Measurements from ENCODE around the gene GINS2. TPM values are rescaled to one million over a fixed set of nuclear protein-coding genes. Genes with fewer than 3 reads are reported as not detected.

GINS2 gene
- total RNA-seq, 1 donor: 1.8 TPM

DNA sequence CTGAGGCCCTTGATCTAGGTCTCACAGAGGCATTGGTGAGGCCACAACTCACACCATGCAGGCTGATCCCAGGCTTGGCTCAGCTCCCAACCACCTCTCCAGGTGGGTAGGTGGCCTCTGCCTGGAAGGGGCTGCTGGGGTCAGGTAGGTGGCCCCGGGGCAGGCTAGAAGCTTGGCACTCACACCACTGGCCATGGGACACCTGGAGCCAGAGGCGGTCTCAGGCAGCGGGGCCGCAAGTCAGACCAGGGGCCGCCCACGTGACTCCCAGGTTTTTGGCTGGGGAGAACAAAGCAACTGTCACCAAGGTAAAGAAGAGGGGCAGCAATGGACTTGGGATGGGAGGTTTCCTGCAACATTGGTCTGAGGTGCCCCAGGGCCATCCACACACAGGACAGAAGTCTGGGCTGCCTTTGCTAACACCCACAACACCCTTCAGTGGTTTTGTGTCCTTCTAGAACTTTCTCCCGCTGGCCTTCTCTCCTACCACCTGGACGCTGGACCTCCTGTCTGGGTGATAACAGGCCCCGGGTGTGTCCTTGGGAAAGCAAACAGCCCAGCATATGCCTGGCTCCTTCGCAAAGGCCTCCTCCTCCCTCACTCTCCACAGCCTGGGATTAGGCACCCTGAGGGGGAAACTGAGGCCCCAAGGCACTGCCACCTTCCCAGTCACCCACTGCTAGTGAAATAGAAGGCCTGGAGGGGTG is 45.7 kb upstream of the GINS2 start:
- no peak overlapping the region for H2AFZ ChIP-seq (ENCODE audit: low read length)
- H3K9me3 ChIP-seq (ENCODE audit: low read depth, low read length): no peaks in the 10 kb centered on the region
- no peak overlapping the region for H3K4me2 ChIP-seq (ENCODE audit: insufficient read depth, low read length)
- H4K20me1 ChIP-seq (ENCODE audit: insufficient read depth, low read length): no peaks in the 10 kb centered on the region
- no peaks in the 10 kb centered on the region for H3K79me2 ChIP-seq (ENCODE audit: insufficient read depth, low read length)
- H3K27me3 ChIP-seq (ENCODE audit: insufficient read depth, low read length): no peaks in the 10 kb centered on the region
- no peak for DNase-seq (ENCODE audit: insufficient read length, low spot score, missing footprints)
- H3K4me1 ChIP-seq (ENCODE audit: insufficient read depth, low read length): no peaks in the 10 kb centered on the region
- TF ChIP-seq, protein P1, sequence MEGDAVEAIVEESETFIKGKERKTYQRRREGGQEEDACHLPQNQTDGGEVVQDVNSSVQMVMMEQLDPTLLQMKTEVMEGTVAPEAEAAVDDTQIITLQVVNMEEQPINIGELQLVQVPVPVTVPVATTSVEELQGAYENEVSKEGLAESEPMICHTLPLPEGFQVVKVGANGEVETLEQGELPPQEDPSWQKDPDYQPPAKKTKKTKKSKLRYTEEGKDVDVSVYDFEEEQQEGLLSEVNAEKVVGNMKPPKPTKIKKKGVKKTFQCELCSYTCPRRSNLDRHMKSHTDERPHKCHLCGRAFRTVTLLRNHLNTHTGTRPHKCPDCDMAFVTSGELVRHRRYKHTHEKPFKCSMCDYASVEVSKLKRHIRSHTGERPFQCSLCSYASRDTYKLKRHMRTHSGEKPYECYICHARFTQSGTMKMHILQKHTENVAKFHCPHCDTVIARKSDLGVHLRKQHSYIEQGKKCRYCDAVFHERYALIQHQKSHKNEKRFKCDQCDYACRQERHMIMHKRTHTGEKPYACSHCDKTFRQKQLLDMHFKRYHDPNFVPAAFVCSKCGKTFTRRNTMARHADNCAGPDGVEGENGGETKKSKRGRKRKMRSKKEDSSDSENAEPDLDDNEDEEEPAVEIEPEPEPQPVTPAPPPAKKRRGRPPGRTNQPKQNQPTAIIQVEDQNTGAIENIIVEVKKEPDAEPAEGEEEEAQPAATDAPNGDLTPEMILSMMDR (IDR thresholded peaks at IDR 0.05; ENCODE audit: extremely low read depth, low read depth, low read length): no peak
- H3K27ac ChIP-seq (ENCODE audit: low read depth, low read length): no peak overlapping the region
- no peak overlapping the region for H3K4me3 ChIP-seq (ENCODE audit: insufficient read depth, low read length)
- no peaks in the 10 kb centered on the region for H3K36me3 ChIP-seq (ENCODE audit: insufficient read depth, low read length)

DNA sequence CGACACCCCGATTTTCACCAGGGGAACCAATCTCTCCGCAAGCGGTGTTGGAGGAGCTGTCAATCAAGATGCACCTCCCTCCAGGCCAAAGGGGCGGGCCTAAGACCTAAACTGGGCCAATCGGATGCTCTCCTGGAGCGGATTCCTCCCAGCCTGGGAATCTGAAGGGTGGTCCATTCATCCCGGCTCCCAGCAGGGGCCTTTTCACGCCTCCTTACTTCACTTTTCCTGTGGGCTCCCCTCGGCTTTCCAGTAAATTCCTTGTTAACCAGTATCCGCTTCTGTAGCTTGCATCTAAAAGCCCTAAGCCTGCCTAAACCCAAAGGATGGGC is 45.1 kb upstream of the GINS2 start:
- TF ChIP-seq, protein P1 (IDR thresholded peaks at IDR 0.05; ENCODE audit: extremely low read depth, low read depth, low read length): no peak
- Histone ChIP-seq H3K27ac (ENCODE audit: low read depth, low read length) (no peak overlapping the region), H3K79me2 (ENCODE audit: insufficient read depth, low read length) (no peaks in the 10 kb centered on the region), H3K4me3 (ENCODE audit: insufficient read depth, low read length) (no peak overlapping the region), H3K9me3 (ENCODE audit: low read depth, low read length) (no peaks in the 10 kb centered on the region), H3K27me3 (ENCODE audit: insufficient read depth, low read length) (no peaks in the 10 kb centered on the region), H4K20me1 (ENCODE audit: insufficient read depth, low read length) (no peaks in the 10 kb centered on the region), H3K4me2 (ENCODE audit: insufficient read depth, low read length) (no peak overlapping the region), H2AFZ (ENCODE audit: low read length) (no peak overlapping the region), H3K36me3 (ENCODE audit: insufficient read depth, low read length) (no peaks in the 10 kb centered on the region), H3K4me1 (ENCODE audit: insufficient read depth, low read length) (no peaks in the 10 kb centered on the region)
- peak; percentile 88 for DNase-seq (ENCODE audit: insufficient read length, low spot score, missing footprints)

GRCh38 chr16:85733155-85733838 is 44.5 kb upstream of the GINS2 start:
- Histone ChIP-seq H3K36me3 (ENCODE audit: insufficient read depth, low read length) (no peaks in the 10 kb centered on the region), H3K4me2 (ENCODE audit: insufficient read depth, low read length) (no peak overlapping the region), H3K27ac (ENCODE audit: low read depth, low read length) (no peak overlapping the region), H4K20me1 (ENCODE audit: insufficient read depth, low read length) (no peaks in the 10 kb centered on the region), H3K79me2 (ENCODE audit: insufficient read depth, low read length) (no peaks in the 10 kb centered on the region), H3K9me3 (ENCODE audit: low read depth, low read length) (no peaks in the 10 kb centered on the region), H3K4me3 (ENCODE audit: insufficient read depth, low read length) (no peak overlapping the region), H3K4me1 (ENCODE audit: insufficient read depth, low read length) (no peaks in the 10 kb centered on the region), H3K27me3 (ENCODE audit: insufficient read depth, low read length) (no peaks in the 10 kb centered on the region), H2AFZ (ENCODE audit: low read length) (peak overlapping the region; percentile 4)
- TF ChIP-seq, protein P1 (IDR thresholded peaks at IDR 0.05; ENCODE audit: extremely low read depth, low read depth, low read length): no peak
- no peak for DNase-seq (ENCODE audit: insufficient read length, low spot score, missing footprints)

DNA sequence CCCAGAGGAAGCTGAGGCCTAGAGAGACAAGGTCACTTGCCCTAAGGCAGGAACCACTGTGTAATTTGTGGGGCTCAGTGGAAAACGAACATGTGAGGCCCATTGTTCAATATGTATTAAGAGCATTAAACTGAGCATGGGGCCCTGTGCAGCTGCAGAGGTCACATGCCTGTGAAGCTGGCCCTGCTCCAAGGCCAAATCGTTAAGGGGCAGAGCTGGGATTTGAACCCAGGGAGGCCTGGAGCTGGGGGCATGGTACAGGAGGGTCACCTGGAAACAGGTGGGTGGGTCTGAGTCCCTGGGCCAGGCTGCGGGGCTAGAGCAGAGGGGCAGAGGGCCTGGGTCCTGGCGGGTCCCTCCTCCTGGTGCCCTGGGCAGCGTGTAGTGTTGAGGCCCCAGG is 42.4 kb upstream of the GINS2 start:
- peak; percentile 3 for DNase-seq (ENCODE audit: insufficient read length, low spot score, missing footprints)
- H3K4me2 ChIP-seq (ENCODE audit: insufficient read depth, low read length): no peak overlapping the region
- TF ChIP-seq, protein P1 (IDR thresholded peaks at IDR 0.05; ENCODE audit: extremely low read depth, low read depth, low read length): no peak
- H3K27me3 ChIP-seq (ENCODE audit: insufficient read depth, low read length): no peaks in the 10 kb centered on the region
- H4K20me1 ChIP-seq (ENCODE audit: insufficient read depth, low read length): no peaks in the 10 kb centered on the region
- no peak overlapping the region for H3K4me3 ChIP-seq (ENCODE audit: insufficient read depth, low read length)
- H2AFZ ChIP-seq (ENCODE audit: low read length): no peak overlapping the region
- no peak overlapping the region for H3K27ac ChIP-seq (ENCODE audit: low read depth, low read length)
- no peaks in the 10 kb centered on the region for H3K79me2 ChIP-seq (ENCODE audit: insufficient read depth, low read length)
- H3K4me1 ChIP-seq (ENCODE audit: insufficient read depth, low read length): no peaks in the 10 kb centered on the region
- H3K36me3 ChIP-seq (ENCODE audit: insufficient read depth, low read length): no peaks in the 10 kb centered on the region
- no peaks in the 10 kb centered on the region for H3K9me3 ChIP-seq (ENCODE audit: low read depth, low read length)

All from osteoblast (primary cell).